ENCODE data around the gene FLT4.

- no peak for TF ChIP-seq CTCF (IDR thresholded peaks at IDR 0.05; ENCODE audit: poor library complexity, severe bottlenecking)
- no peak for TF ChIP-seq POLR2AphosphoS5 (IDR thresholded peaks at IDR 0.05)
- no peak for TF ChIP-seq EZH2 (IDR thresholded peaks at IDR 0.05; ENCODE audit: borderline replicate concordance, insufficient read depth, low read length, poor library complexity, severe bottlenecking)
- no peak for TF ChIP-seq RAD21 (conservative IDR thresholded peaks at IDR 0.05)
- no peak for TF ChIP-seq REST (IDR thresholded peaks at IDR 0.05; ENCODE audit: borderline replicate concordance)
- TF ChIP-seq EP300 (conservative IDR thresholded peaks at IDR 0.05; ENCODE audit: poor library complexity, severe bottlenecking) = no peak
Measured at GRCh38 chr5:180639741-180640610, 9.4 kb downstream of the FLT4 start.
